Measurements from ENCODE around the gene UBE2O.
"Not testable (repeated sequence)": the region's sequence is repeated elsewhere in the genome, so short reads cannot be mapped to it uniquely, and the experiment has no call there.

The UBE2O gene

DNA sequence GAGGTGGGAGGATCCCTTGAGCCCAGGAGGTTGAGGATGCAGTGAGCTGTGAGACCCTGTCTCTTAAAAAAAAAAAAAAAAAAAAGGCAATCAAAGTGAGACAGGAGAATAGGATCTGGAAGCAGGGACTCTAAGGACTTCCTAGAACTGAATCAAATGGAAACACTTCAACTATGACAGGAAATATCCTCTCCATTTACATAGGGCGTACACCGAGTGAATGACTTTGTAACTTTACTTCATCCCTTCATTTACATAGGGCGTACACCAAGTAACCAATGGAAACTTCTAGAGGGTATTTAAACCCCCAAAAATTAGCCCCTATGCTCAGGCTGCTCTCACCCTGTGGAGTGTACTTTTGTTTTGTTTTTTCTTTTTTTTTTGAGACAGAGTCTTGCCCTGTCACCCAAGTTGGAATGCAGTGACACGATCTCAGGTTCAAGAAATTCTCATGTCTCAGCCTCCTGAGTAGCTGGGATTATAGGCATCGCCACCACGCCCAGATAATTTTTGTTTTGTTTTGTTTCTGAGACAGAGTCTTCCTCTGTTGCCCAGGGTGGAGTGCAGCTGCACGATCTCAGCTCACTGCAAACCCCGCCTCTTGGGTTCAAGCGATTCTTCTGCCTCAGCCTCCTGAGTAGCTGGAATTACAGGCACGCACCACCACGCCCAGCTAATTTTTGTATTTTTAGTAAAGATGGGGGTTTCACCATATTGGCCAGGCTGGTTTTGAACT, 89.7 kb downstream of the UBE2O start:
- POLR2A ChIA-PET: interaction anchor here (1.6 to 3.7 kb wide), 2 partner anchors 10 to 21 kb away, joined by 4 to 31 read pairs; partner anchors contain the start of genes PRPSAP1 and SPHK1
- H3K4me1 ChIP-seq (ENCODE audit: control insufficient read depth, insufficient read depth, low read length): peaks cover 12% of the 10 kb centered on the region; the same call in 1 of the 2 replicates
- no peak overlapping the region for H3K4me3 ChIP-seq (ENCODE audit: low read depth, low read length)
- CTCF ChIA-PET: interaction anchor here (1.4 to 2.9 kb wide), 3 partner anchors 22 to 59 kb away, joined by 4 to 11 read pairs (median 7); no protein-coding TSS in a partner anchor
- H3K9me3 ChIP-seq (ENCODE audit: control insufficient read depth, insufficient read depth, low read depth, low read length): no peaks in the 10 kb centered on the region
- TF ChIP-seq KLF1 (tag by site-specific recombination; IDR thresholded peaks at IDR 0.05) (0 out of 2 replicates have a peak, but pooled peaks have one; percentile 32), ZBTB20 (tag by site-specific recombination; IDR thresholded peaks at IDR 0.05) (no peak), ZFP69B (tag by site-specific recombination; IDR thresholded peaks at IDR 0.05) (no peak), ZNF202 (tag by site-specific recombination; IDR thresholded peaks at IDR 0.05; ENCODE audit: borderline replicate concordance) (no peak), ZNF211 (tag by site-specific recombination; IDR thresholded peaks at IDR 0.05; ENCODE audit: low read depth) (no peak)
- TF ChIP-seq, protein P1, sequence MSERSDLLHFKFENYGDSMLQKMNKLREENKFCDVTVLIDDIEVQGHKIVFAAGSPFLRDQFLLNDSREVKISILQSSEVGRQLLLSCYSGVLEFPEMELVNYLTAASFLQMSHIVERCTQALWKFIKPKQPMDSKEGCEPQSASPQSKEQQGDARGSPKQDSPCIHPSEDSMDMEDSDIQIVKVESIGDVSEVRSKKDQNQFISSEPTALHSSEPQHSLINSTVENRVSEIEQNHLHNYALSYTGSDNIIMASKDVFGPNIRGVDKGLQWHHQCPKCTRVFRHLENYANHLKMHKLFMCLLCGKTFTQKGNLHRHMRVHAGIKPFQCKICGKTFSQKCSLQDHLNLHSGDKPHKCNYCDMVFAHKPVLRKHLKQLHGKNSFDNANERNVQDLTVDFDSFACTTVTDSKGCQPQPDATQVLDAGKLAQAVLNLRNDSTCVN (tag by site-specific recombination; optimal IDR thresholded peaks at IDR 0.05): no peak
- no peak overlapping the region for H3K27ac ChIP-seq (ENCODE audit: extremely low read depth, low read depth, low read length)
- no peaks in the 10 kb centered on the region for H3K36me3 ChIP-seq (ENCODE audit: control insufficient read depth in 2 of 2, insufficient read depth in 1 of 2, low read length in 2 of 2)

DNA sequence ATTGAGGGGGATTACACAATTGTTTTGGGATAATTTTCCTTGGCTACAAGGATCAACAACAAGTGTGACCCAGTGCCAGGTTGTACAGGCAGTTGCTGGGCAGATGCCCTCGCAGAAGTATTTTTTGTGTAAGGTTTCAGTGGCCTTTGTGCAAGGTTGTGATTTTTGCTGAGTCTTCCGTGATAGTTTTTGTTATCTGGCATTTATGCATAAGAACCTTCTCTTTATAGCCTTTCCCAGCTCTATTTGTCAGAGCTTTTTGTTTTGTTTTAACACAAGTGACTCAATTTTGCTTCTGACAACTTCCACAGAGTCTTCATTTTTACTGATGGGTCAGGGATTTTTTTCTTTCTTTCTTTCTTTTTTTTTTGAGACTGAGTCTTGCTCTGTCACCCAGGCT, 92.5 kb downstream of the UBE2O start:
- TF ChIP-seq, protein P2, sequence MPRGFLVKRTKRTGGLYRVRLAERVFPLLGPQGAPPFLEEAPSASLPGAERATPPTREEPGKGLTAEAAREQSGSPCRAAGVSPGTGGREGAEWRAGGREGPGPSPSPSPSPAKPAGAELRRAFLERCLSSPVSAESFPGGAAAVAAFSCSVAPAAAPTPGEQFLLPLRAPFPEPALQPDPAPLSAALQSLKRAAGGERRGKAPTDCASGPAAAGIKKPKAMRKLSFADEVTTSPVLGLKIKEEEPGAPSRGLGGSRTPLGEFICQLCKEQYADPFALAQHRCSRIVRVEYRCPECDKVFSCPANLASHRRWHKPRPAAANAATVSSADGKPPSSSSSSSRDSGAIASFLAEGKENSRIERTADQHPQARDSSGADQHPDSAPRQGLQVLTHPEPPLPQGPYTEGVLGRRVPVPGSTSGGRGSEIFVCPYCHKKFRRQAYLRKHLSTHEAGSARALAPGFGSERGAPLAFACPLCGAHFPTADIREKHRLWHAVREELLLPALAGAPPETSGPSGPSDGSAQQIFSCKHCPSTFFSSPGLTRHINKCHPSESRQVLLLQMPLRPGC (tag by site-specific recombination; IDR thresholded peaks at IDR 0.05): no peak
- TF ChIP-seq ZNF2 (tag by site-specific recombination; IDR thresholded peaks at IDR 0.05) (no peak), SP3 (tag by site-specific recombination; IDR thresholded peaks at IDR 0.05) (no peak), ZNF548 (tag by site-specific recombination; IDR thresholded peaks at IDR 0.05) (no peak), KLF7 (tag by site-specific recombination; IDR thresholded peaks at IDR 0.05; ENCODE audit: borderline replicate concordance) (no peak), ZNF623 (tag by site-specific recombination; IDR thresholded peaks at IDR 0.05) (no peak), ZNF114 (tag by site-specific recombination; IDR thresholded peaks at IDR 0.05) (no peak), ZNF544 (tag by site-specific recombination; IDR thresholded peaks at IDR 0.05) (no peak), ZNF521 (tag by site-specific recombination; IDR thresholded peaks at IDR 0.05) (no peak)
- TF ChIP-seq, protein P3, sequence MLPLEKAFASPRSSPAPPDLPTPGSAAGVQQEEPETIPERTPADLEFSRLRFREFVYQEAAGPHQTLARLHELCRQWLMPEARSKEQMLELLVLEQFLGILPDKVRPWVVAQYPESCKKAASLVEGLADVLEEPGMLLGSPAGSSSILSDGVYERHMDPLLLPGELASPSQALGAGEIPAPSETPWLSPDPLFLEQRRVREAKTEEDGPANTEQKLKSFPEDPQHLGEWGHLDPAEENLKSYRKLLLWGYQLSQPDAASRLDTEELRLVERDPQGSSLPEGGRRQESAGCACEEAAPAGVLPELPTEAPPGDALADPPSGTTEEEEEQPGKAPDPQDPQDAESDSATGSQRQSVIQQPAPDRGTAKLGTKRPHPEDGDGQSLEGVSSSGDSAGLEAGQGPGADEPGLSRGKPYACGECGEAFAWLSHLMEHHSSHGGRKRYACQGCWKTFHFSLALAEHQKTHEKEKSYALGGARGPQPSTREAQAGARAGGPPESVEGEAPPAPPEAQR (tag by site-specific recombination; IDR thresholded peaks at IDR 0.05): no peak
- TF ChIP-seq, protein P4, sequence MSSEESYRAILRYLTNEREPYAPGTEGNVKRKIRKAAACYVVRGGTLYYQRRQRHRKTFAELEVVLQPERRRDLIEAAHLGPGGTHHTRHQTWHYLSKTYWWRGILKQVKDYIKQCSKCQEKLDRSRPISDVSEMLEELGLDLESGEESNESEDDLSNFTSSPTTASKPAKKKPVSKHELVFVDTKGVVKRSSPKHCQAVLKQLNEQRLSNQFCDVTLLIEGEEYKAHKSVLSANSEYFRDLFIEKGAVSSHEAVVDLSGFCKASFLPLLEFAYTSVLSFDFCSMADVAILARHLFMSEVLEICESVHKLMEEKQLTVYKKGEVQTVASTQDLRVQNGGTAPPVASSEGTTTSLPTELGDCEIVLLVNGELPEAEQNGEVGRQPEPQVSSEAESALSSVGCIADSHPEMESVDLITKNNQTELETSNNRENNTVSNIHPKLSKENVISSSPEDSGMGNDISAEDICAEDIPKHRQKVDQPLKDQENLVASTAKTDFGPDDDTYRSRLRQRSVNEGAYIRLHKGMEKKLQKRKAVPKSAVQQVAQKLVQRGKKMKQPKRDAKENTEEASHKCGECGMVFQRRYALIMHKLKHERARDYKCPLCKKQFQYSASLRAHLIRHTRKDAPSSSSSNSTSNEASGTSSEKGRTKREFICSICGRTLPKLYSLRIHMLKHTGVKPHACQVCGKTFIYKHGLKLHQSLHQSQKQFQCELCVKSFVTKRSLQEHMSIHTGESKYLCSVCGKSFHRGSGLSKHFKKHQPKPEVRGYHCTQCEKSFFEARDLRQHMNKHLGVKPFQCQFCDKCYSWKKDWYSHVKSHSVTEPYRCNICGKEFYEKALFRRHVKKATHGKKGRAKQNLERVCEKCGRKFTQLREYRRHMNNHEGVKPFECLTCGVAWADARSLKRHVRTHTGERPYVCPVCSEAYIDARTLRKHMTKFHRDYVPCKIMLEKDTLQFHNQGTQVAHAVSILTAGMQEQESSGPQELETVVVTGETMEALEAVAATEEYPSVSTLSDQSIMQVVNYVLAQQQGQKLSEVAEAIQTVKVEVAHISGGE (tag by site-specific recombination; conservative IDR thresholded peaks at IDR 0.05; ENCODE audit: low read depth): no peak
- ChIA-PET CTCF (interaction anchor here (0.6 to 2.9 kb wide), 3 partner anchors 21 to 107 kb away, joined by 3 to 11 read pairs (median 4); partner anchors contain the start of gene AANAT), POLR2A (no interaction called here)
- no peak overlapping the region for H3K4me3 ChIP-seq (ENCODE audit: low read depth, low read length)
- H3K9me3 ChIP-seq (ENCODE audit: control insufficient read depth, insufficient read depth, low read depth, low read length): no peaks in the 10 kb centered on the region
- H3K36me3 ChIP-seq (ENCODE audit: control insufficient read depth in 2 of 2, insufficient read depth in 1 of 2, low read length in 2 of 2): no peaks in the 10 kb centered on the region
- H3K4me1 ChIP-seq (ENCODE audit: control insufficient read depth, insufficient read depth, low read length): no peaks in the 10 kb centered on the region
- no peak overlapping the region for H3K27ac ChIP-seq (ENCODE audit: extremely low read depth, low read depth, low read length)

DNA sequence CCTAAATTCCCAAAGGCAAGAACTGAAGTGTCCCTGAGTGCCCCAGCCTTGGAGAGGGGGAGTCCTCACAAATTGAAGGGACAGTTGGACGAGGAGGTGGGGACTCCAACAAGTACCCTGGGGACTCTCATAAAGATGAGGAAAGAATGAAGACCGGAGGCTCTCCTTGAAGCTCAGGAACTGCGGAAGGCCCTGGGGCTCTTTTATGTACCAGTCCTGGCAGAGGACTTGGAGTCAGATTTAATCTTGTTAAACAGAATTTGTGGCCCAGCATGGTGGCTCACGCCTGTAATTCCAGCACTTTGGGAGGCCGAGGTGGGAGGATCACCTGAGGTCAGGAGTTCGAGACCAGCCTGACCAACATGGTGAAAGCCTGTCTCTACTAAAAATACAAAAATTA, 93.2 kb downstream of the UBE2O start:
- CTCF ChIA-PET: interaction anchor here (0.7 kb wide), 2 partner anchors 10 to 128 kb away, joined by 3 read pairs; no protein-coding TSS in a partner anchor
- H3K36me3 ChIP-seq (ENCODE audit: control insufficient read depth in 2 of 2, insufficient read depth in 1 of 2, low read length in 2 of 2); H3K27ac ChIP-seq (ENCODE audit: extremely low read depth, low read depth, low read length); H3K4me3 ChIP-seq (ENCODE audit: low read depth, low read length); H3K4me1 ChIP-seq (ENCODE audit: control insufficient read depth, insufficient read depth, low read length); H3K9me3 ChIP-seq (ENCODE audit: control insufficient read depth, insufficient read depth, low read depth, low read length): not testable (repeated sequence)
- POLR2A ChIA-PET: interaction anchor here (0.6 kb wide), 1 partner anchor 261 kb away, joined by 3 read pairs; no protein-coding TSS in a partner anchor
